ENCODE results near the gene SPATA3.

SPATA3 gene

DNA sequence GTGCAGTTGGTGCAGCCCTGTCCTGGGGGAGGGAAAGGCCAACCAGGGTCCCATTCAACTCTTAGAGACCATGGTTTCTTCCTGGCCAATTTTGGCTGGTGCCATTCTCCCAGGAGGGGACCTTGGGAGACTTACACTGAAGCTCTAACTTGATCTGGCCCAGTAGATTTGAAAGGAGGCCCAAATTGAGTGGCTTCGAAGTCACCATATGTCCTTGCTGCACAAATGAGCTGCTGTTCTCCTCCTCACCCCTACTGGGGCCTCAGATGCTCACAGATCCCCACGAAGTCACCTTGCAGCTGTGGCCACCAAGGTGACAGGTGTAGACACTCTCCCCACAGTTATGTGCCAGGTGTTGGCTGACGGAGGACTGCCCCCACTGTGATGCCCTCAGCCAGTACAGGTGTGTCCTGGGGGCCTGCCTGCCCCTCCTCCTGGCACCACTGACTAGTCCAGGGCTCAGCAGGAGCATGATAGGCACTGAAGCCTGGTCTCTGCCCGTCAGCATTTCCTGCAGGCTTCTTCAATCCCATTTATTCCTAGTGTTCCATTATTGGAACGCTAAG lies 36.7 kb downstream of the SPATA3 start:
- DNase-seq = no peak

DNA sequence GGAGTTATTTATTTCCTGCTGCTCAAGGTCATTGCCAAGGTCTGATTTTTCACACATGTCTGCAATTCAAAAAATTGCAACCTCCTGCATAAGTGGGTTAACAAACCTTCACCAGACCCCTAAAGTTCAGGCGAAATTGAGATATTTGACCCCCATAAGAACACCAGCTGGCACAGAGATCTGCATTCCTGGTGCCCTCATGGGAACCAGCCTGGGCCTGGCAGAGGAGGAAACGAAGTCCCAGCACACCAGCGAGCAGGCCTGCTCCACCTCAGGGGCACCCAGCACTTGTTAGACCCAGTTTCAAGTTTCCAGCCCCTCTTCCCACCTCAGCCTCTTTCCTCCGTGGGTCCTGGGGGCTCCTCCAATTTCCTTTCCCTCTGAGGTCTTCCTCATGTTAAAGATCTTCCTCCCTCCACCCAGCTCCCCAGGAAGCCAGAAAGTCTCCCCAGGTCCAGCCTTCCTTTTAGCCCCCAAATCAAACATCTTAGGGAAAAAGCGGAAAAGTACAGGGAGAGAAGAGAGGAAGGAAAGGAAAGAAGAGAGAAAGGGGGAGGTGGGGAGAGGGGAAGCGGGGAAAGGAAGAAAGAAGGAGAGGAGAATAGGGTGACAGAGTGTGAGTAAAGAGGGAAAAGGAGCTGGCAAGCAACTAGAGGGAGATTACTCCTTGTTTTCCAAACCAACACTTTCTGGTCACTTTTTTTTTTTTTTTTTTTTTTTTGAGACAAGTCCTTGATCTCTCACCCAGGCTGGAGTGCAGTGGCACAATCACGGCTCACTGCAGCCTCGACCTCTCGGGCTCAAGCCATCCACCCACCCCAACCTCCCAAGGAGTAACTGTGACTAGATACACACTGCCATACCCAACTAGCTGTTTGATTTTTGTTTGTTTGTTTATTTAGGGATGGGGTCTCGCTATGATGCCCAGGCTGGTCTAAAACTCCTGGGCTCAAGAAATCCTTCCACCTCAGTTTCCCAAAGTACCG lies 37.5 kb downstream of the SPATA3 start:
- no peak for DNase-seq

DNA sequence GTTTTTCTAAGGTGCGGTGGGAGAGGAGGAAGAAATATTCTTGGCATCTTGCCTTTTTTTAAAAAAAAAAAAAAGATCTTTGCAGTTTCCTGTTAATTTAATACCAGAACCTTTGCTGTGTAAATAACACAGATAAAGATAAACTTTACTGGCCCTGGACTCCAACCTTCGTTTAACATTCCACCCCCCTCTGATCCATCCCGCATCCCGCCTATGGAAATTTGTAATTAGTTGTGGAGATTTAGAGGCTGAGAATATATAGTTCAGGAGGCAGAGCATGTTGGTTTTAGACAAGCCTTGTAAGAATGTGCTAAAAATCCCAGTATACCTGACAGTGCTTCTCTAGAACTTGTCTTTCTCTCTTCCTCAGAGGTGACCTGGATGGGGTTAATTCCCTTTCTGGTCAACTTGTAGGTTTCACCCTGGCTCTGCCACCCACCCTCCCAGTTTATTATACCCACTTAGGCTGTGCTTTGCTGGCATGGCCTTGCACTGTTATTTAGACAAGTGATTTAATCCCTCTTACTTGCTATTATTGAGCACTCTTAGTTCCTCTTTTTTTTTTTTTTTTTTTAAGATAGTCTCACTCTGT lies 38.5 kb downstream of the SPATA3 start:
- peak; percentile 35 for DNase-seq

DNA sequence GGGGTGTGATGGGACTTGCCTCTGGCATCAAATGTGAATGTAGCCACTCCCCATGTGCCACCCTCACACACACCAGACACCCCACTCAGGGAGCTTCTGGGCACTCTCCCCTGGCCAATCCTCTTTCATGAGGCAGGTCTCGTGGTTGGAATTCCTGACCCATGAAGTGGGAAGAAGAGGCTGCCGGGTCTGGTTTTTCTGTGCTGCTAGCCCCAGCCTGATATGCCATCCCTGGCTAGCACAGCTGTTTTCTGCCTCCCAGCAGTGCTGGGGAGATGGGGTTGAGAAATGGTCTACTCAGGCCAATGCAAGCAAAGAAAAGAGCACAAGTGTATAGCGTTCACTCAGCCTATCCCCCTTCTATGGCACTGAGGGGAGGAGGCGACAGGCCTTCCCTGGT lies 40.2 kb downstream of the SPATA3 start:
- no peak for DNase-seq

DNA sequence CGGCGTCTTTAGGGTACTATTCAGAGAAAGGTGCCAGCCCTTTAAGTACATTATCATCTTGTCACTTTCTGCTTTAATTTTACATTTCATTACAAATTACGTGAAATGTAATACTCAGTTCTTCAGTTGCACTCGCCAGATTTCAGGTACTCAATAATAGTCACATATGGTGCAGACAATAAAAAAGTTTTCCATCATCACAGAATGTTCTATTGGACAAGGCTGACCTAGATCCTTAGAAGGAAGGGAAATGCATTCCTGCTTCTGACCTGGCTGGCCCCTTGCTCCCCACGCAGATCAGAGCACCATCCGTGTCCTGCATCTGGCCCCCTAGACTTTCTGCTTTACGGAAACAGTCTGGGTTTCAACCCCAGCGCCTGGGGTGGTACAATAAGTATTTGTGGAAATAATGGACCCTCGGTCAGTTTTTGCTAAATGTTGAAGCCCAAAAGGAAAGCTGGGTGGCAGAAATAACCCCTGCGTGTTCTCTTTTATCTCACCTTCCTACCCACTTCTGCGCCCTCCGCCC lies 40.7 kb downstream of the SPATA3 start:
- no peak for DNase-seq

DNA sequence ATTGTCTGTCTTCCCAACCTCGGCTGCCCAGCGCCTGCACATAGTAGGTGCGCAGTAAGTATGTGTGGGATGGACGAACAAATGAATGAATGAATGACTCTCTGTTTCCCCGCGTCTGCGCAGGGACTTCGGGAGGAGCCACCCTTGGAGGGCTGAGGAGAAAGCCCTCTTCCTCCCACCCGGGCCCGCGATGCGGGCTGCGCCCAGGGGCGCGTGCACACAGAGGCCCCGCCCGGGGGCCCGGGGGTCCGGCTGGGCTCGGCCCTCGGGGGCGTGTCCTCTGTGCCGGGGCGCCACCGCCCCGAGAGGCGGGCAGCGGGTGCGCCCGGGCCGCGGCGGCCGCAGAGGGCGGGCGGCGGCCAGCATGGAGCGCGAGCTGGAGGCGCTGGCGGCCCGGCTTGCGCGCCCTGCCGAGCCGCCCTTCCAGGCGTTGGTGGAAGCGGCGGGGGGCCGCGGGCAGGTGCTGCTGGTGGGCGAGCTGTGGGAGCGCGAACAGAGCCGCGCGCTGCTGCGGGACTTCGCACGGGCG lies 41.3 kb downstream of the SPATA3 start, which contains the start of gene C2orf72:
Gene C2orf72, plus strand, starts transcription at position 322 of the 529 bp plus-strand sequence. Its CDS starts 43 bp downstream, at position 365.
- DNase-seq = peak; percentile 31

DNA sequence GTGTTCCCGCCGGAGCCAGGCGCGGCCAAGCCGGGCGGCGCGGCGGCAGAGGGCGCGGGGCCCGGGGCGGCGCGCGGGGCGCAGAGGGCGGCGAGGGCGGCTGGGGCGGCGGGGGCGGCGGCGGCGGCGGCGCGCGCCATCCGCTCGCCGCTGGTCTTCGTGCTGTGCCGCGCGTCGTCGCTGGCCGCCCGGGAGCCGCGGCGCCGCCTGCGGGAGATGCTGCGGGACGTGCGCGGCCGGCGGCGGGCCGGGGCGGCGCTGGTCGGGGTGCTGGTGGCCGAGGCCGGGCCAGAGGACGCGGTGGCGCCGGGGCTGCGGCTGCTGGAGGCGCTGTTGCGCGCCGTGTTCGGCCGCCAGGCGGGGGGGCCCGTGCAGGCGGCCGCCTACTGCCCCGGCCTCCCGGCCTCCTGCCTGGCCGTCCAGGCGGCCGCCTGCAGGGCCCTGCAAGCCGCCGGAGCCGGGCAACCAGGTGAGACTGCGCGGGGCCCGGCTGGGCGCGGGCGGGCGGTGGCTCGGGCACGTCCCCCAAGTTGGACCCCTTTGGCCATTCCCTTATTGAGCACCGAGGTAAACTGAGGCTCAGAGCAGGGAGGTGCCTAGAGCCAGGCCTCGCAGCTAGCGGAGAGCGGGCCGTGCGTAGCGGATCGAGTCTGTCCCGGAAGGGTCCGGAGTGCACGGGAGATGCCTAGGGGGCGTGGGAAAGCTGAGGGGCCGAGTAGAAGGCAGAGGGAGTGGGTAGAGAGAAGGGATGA lies 42.0 kb downstream of the SPATA3 start:
- no peak for DNase-seq

DNA sequence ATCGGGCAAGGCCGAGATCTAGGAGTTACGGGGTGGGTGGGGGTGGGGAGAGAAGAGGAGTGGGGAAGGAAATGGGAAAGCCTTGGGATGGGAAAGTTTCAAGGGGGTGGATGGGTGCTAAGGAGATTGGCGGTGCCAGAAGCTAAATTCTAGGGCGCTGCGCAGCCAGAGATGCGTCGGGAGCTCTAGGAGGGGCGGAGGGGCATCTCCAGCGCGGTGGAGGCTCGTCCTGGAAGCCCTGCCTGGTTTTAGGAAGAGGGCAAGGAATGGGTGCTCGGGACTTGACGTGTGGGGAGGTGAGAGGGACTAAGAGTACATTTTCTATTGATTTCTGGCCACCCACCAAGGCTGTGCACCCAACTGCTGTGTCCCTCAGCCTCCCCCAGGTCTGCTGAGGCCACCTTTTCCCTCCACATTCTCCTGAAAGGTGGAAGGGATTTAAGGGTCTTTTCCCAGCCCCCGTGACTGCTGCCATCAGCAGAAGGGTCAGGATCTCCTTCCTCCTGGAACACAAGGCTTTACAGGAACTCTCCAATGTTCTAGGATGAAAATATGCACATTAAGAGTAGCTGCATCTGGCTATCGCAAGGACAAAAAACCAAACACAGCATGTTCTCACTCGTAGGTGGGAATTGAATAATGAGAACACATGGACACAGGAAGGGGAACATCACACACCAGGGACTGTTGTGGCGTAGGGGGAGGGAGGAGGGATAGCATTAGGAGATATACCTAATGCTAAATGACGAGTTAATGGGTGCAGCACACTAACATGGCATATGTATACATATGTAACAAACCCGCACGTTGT lies 42.8 kb downstream of the SPATA3 start:
- no peak for DNase-seq

DNA sequence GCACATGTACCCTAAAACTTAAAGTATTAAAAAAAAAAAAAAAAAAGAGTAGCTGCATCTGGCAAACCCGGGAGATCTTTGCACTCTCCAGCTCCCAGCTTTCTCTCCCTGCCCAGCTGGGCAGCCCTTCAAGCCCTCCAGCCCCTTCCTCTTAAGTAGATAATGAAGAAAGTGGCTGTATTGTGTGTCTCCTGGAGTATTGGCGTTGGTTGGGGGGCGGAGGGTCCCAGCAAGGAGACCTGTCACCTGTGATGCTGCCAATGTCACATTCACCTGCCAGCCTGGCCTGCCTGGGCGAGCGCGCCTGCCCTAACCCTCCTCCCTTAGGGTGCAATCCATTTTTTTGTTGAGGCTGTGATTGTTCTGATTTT lies 43.4 kb downstream of the SPATA3 start:
- no peak for DNase-seq

DNA sequence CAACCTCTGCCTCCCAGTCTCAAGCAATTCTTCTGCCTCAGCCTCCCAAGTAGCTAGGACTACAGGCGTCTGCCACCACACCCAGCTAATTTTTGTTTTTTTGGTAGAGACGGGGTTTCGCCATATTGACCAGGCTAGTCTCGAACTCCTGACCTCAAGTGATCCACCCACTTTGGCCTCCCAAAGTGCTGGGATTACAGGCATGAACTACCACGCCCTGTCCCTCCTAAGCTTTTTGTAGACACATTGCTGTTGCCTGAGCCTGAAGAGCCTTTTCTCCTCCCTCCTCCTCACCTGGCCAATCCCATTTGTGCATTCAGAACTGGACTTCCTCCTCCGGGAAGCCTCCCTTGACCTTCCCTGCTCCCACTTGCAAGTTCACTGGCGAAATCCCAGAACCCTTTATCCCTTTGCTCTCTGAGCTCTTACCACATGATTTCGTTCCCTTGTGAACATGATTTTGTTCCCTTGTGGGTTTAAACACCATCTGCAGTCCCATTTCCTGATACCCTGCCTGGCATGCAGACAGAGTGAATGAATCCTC lies 44.0 kb downstream of the SPATA3 start:
- DNase-seq = no peak

DNA sequence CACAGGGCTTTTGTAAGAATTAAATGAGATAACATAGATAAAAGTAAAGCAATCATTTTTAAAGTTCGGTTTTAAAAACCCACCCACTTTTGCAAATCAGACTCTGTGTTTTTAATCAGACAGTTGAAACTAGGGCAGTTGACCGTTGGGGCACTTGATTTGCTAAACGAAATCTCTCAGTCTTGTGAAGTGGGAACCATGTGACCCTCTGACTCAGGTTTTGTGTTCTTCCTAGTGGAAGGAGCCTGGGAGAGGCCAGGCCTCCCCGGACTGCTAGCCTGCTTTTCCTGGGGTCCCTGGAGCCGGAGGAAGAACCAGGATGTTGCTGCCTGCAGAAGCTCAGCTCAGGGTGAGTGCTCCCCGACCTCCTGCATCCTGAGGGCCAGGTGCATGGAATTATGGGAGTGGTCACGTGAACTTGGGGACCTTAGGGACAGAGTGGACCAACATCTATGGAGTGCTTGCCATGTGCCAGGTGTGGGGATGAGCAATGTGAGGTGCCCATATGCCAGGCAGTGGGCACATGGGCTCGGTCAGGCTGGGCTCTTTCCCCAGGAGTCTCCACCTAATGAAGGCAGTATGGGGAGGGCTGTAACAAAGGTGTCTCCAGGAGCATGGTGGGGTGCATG lies 45.3 kb downstream of the SPATA3 start:
- no peak for DNase-seq

DNA sequence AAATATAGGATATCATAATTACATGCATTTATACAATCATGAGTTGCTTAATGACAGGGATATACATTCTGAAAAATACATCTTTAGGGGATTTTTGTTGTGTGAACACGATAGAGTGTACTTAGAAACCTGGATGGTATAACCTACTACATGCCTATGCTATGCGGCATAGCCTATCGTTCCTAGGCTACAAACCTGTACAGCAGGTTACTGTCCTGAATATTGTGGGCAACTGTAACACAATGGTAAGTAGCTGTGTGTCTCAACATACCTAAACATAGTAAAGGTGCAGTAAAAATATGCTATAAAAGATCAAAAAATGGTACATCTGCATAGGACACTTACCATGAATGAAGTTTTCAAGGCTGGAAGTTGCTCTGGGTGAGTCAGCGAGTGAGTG lies 47.9 kb downstream of the SPATA3 start:
- no peak for DNase-seq

DNA sequence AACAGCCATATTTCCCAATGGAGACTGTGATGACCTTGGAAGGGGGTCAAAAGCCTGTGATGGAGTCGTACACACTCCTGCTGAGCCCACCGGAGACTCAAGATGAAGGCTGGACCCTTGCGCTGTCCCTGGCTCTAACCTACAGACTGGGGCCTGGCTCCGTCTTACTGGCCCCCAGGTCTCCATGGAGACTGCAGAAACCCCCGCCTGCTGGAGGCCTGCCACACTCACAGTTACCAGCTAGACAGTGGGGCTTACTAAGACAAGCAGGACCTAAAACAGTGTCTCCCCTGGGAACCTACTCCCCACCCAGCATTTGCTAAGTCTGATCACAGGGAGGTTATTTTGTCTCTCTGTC lies 51.0 kb downstream of the SPATA3 start:
- no peak for DNase-seq

DNA sequence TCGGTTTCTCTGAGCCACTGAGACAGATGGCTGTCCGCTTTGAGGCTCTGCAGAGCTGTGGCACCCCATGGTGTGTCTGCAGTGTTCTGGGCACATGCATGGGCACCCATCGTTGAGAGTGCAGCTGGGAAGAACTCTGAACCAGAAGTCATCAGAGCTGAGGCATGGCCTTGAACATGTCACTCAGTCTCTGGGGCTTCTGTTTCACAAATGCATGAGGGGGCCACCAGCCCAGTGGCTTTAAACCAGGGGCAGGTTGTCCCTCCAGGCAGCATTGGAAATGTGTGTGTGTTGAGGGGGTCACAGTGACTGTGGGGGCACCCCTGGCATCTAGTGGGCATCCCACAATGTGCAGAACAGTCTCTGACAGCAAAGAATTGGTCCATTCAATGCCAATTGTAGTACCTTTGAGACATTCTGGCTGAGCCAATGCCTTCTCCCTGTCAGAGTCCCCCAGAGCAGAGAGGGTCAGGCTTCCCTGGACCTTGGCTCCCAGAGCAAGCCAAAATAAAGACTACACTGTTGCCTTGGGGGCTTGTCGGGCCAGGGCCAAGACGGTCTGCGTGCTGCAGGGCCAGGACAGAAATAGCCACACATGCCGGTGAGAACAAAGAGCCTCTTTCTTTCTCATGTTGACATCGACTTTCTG lies 51.5 kb downstream of the SPATA3 start:
- DNase-seq = no peak

DNA sequence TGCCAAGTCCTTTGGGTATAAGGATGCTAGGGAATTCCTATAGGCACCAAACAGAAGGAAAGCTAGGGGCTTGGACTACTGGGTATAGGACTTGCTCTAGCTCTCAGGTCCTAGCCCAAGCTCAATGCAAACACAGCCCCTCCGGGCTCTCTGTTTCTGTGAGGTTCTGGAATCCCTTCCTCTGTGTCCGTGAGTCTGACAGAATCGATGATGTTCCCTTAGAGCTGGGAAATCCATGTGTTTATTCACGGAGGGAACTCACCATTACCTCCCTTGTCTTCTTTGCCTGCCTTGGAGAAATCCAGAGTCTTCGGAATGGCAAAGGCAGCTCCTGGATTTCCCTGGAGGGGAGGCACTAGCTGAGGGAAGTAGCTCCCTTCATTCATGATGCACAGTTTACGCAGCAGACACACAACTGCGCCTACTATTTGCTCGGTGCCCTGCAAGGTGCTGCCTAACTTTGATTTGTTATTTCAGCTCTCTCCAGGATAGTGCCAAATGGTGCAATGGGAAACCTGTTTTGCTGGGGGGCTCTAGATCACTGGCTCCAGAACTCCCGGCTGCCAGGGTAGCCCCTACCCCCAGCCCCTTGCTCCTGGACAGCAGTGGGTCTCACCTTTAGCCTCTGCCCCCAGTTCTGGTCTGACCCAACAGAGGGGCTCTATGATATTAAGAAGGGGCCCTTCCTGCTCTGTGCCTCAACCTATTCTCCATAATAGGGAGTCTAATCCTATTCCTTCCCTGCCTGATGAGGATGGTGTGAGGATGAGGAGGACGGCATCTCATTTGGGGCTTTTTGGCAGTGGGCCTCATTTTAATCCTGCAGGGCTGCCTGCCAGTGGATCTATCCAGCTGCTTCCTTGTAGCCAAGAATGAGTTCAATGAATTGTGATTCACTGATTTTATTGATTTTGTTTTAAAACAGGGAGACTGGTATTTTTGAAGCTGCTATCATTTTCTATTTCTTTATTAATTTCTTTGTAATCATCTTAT lies 52.3 kb downstream of the SPATA3 start:
- no peak for DNase-seq

DNA sequence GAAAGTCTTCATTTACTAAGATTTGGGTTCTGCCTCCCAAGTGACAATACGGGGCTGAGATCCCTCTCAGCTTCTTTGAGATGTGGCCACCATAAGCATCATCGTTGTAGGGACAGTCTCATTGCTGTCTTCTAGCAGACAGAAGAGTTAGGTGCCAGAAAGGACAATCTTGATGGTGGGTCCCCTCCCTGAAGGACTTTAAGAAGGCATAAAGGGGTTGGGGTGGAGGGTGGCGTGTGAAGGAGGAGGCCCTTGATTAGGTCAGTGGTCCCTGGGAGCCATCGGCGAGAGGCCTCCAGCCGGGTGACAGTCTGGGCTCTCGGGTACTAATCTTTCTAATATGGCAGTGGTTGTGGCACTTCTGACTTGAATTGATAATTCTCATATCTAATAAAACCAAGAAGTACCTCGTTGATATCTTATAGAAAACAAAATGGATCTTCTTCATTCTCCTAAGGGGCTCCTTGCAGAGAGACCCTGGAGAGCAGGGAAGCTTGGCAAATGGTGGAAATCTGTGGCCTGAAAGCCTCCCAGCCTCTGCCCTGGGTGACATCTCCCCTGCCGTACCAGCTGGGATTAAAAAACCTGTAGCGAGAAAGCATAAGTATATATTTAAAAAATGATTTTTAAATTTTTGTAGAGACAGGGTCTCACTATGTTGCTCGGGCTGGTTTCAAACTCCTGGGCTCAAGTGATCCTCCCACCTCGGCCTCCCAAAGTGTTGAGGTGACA lies 53.5 kb downstream of the SPATA3 start:
- no peak for DNase-seq

DNA sequence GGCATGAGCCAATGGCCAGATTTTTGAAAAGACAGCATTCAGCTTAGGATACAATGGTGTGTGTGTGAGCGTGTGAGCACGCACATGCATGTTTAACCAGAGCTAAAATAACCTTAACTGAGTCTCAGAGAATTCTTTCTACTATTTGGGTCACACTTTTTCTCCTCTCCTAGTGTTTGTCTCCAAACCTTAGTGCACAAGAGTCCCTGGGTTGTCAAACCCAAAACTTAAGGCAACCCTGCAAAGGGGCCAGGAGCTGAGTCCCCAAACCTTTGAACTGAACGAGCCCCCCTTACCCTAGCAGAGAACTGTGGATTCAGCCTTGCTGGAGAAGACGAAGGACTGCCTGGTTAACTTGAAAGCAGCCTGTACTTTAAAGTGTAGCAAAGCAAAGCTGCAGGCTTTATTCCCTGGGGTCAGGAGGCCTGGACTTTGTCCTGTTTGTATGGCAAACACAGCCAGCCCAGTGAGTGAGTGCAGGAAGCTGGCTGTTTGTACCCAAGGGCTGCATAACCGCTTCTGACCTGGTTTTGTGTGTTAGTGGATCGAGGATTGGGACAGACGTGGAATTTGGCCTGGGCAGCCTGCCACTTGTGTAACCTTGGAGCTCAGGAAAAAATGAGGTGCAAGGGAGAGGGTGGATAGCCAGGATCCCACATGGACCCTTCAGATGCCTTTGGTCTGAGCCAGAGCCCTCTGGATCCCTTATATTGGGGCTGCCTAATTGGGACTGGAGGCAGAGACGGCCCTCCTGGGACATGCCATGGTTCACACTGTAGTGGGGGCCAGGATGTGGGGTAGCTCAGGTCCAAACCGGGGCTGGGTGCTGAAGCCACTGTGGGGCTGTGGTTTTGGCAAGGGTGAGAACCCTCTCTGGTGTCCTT lies 54.3 kb downstream of the SPATA3 start:
- DNase-seq = no peak
